ENCODE measurements around the gene NFILZ.

Gene NFILZ

DNA sequence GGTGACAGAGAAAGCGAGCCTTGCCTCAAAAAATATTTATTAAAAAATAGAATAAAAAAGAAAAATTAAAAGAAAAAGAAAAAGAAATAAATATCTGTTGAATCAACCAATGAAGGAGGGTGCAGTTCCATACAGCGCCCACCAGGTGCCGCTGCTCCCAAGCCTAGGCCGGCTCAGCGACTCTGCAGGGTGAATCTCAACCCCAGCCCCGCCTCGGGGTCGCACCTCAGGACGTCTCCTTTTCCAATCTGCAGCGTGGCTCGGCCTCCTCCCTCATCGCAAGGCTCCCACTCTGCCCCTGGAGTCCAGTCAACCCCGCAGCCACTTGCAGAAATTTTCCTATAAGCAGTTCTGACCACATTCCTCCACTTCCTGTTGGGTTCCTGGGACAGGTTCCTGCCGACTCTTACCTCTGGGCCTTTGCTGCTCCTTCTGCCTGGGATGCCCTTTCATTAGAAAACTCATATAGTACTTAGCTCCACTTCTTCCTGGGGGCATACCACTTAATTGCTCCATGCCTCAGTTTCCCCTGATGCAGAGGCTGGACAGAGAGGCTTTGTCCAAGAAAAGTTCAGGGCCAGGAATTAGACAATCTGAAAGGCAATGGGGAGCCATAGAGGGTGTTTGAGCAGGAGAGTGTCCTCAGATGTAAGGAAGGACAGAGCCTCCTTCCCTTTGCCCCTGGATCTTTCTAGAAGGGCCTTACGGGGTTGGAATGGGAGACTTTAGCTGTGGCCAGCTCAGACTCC lies 24.3 kb downstream of the NFILZ start:
- TF ChIP-seq, protein P1, sequence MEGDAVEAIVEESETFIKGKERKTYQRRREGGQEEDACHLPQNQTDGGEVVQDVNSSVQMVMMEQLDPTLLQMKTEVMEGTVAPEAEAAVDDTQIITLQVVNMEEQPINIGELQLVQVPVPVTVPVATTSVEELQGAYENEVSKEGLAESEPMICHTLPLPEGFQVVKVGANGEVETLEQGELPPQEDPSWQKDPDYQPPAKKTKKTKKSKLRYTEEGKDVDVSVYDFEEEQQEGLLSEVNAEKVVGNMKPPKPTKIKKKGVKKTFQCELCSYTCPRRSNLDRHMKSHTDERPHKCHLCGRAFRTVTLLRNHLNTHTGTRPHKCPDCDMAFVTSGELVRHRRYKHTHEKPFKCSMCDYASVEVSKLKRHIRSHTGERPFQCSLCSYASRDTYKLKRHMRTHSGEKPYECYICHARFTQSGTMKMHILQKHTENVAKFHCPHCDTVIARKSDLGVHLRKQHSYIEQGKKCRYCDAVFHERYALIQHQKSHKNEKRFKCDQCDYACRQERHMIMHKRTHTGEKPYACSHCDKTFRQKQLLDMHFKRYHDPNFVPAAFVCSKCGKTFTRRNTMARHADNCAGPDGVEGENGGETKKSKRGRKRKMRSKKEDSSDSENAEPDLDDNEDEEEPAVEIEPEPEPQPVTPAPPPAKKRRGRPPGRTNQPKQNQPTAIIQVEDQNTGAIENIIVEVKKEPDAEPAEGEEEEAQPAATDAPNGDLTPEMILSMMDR (IDR thresholded peaks at IDR 0.05; ENCODE audit: control insufficient read depth, insufficient read depth, low read depth, low read length, missing control alignments), result peak; percentile 95
- no peak for DNase-seq (ENCODE audit: low read depth)
- no peak overlapping the region for H3K4me3 ChIP-seq (ENCODE audit: control insufficient read depth, low read depth, low read length)

DNA sequence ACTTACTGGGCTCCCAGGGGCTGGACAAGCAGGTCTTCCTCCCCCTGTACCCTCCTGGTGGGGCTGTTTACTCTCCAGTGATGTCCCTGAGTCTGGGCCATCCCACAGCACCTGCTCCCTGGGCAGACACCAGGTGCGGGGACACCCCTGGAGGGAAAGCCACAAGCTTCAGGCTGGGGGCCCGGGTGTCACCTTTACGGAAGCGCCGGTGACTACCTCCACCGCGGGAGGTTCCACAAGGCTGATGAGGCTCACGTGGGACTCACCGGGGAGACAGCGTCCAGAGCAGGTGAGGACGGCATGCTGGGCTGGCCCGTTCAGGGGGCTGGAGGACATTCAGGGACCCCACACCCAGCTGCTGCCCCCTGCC lies 24.9 kb downstream of the NFILZ start:
- H3K4me3 ChIP-seq (ENCODE audit: control insufficient read depth, low read depth, low read length), result no peak overlapping the region
- DNase-seq (ENCODE audit: low read depth), result no peak
- TF ChIP-seq, protein P1 (IDR thresholded peaks at IDR 0.05; ENCODE audit: control insufficient read depth, insufficient read depth, low read depth, low read length, missing control alignments), result no peak

DNA sequence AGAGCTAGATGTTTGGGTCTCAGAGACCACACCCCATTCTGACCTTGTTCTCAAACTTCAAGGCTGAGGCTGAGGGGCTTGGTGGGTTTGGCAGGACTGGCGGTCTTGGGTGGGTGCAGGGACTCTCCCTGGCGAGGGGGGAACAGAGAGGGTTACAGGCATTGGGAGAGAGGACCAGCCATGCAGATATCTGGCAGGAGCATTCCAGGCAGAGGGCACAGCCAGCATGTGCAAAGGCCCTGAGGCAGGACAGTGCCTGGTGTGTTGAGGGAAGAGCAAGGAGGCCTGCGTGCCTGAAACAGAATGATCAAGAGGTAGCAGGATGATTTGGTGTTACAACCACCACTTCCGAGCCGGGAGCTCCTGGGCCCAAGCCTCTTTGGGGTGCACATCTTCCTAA lies 27.4 kb downstream of the NFILZ start:
- no peak for DNase-seq (ENCODE audit: low read depth)
- no peak overlapping the region for H3K4me3 ChIP-seq (ENCODE audit: control insufficient read depth, low read depth, low read length)
- TF ChIP-seq, protein P1 (IDR thresholded peaks at IDR 0.05; ENCODE audit: control insufficient read depth, insufficient read depth, low read depth, low read length, missing control alignments), result no peak

DNA sequence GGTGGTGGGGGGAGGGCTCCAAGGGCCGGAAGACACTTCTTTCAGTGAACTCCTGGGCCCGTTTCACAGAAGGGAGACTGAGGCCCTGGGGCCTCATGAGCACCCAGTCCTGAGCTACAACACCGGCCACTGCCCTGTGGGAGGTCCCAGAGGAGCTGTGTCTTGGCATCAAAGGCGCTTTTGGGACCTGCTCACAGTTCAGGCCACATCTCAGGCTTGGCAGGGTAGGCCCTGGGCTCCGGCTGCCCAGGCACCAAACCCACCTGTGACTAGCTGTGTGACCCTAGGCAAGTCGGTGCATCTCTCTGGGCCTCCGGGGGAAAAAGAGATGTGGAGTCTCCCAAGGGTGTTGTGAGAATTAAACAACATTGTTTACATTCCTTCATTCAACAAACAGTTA lies 29.5 kb downstream of the NFILZ start:
- no peak overlapping the region for H3K4me3 ChIP-seq (ENCODE audit: control insufficient read depth, low read depth, low read length)
- TF ChIP-seq, protein P1 (IDR thresholded peaks at IDR 0.05; ENCODE audit: control insufficient read depth, insufficient read depth, low read depth, low read length, missing control alignments), result no peak
- DNase-seq (ENCODE audit: low read depth), result no peak

GRCh38 chr19:8662263-8662662 lies 31.8 kb downstream of the NFILZ start:
- TF ChIP-seq, protein P1 (IDR thresholded peaks at IDR 0.05; ENCODE audit: control insufficient read depth, insufficient read depth, low read depth, low read length, missing control alignments), result no peak
- no peak for DNase-seq (ENCODE audit: low read depth)
- H3K4me3 ChIP-seq (ENCODE audit: control insufficient read depth, low read depth, low read length), result no peak overlapping the region

GRCh38 chr19:8663920-8664670 lies 33.7 kb downstream of the NFILZ start:
- no peak for DNase-seq (ENCODE audit: low read depth)
- TF ChIP-seq, protein P1 (IDR thresholded peaks at IDR 0.05; ENCODE audit: control insufficient read depth, insufficient read depth, low read depth, low read length, missing control alignments), result no peak
- H3K4me3 ChIP-seq (ENCODE audit: control insufficient read depth, low read depth, low read length), result no peak overlapping the region

All from AG09309 (cell line).